Measurements from ENCODE around the gene TXNDC8. TPM values are rescaled to one million over a fixed set of nuclear protein-coding genes. Genes with fewer than 3 reads are reported as not detected.
"Not testable (repeated sequence)": the region's sequence is repeated elsewhere in the genome, so short reads cannot be mapped to it uniquely, and the experiment has no call there.

Gene TXNDC8
- total RNA-seq, 1 experiment from 2014 or later, result not detected

DNA sequence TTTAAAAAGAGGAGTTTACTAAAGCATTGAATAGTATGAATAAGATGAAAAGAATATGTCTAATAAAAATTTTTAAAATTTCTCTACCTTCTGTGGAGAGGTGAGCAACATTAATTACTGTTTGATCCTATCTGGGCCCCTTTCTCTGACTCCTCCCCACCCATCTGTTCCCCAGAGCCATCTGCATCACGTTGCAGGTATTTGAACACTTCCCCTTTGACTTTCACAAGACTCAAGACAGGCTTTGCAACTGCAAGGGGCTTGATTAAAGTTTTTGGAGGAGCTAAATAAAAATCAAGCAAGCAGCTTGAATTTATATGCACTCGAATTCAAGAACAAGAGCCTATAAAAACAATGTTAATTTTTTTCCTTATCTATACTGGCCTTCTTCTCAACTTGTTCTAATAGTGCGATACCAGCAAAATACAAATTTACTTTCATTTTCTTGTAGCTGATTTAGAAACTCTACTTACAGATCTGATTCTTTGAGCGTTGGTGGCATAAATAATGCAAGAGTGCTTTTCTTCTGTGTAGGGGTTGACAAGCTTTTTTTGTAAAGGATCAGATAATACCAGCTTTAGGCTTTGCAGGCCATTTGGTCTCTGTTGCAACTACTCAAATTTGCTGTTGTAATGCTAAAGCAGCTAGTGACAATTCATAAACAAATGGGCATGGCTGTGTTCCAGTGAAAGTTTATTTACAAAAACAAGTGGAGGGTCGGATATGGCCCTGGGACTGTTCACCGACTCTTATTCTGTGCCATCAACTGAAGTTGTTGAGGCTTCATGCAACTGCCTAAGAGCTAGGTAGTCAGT, 21.2 kb downstream of the TXNDC8 start:
- Histone ChIP-seq H3K4me1 (no peaks in the 10 kb centered on the region), H3K36me3 (ENCODE audit: control insufficient read depth, insufficient read depth, low read length) (no peaks in the 10 kb centered on the region), H3K9me3 (no peaks in the 10 kb centered on the region), H3K27me3 (replicated peaks; ENCODE audit: control insufficient read depth, insufficient read depth, low read length) (no peaks in the 10 kb centered on the region), H3K4me3 (ENCODE audit: low read depth, low read length) (no peak overlapping the region)
- Mint-ChIP-seq H3K36me3 (ENCODE audit: insufficient read depth, unreplicated experiment) (no peaks in the 10 kb centered on the region), H3K4me3 (ENCODE audit: unreplicated experiment) (no peak overlapping the region), H3K27me3 (ENCODE audit: insufficient read depth, unreplicated experiment) (no peaks in the 10 kb centered on the region), H3K9me3 (ENCODE audit: unreplicated experiment) (no peaks in the 10 kb centered on the region), H3K27ac (ENCODE audit: unreplicated experiment) (no peak overlapping the region), H3K4me1 (ENCODE audit: low read depth, unreplicated experiment) (no peaks in the 10 kb centered on the region)
- ChIA-PET CTCF (interaction anchor here (0.6 kb wide), 1 partner anchor 53 kb away, joined by 4 read pairs; no protein-coding TSS in a partner anchor), POLR2A (no interaction called here)
- intact Hi-C loops (cut with micrococcal nuclease; ENCODE audit: unreplicated experiment), result no loop called here
- TF ChIP-seq, protein P1, sequence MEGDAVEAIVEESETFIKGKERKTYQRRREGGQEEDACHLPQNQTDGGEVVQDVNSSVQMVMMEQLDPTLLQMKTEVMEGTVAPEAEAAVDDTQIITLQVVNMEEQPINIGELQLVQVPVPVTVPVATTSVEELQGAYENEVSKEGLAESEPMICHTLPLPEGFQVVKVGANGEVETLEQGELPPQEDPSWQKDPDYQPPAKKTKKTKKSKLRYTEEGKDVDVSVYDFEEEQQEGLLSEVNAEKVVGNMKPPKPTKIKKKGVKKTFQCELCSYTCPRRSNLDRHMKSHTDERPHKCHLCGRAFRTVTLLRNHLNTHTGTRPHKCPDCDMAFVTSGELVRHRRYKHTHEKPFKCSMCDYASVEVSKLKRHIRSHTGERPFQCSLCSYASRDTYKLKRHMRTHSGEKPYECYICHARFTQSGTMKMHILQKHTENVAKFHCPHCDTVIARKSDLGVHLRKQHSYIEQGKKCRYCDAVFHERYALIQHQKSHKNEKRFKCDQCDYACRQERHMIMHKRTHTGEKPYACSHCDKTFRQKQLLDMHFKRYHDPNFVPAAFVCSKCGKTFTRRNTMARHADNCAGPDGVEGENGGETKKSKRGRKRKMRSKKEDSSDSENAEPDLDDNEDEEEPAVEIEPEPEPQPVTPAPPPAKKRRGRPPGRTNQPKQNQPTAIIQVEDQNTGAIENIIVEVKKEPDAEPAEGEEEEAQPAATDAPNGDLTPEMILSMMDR (IDR thresholded peaks at IDR 0.05; ENCODE audit: insufficient read depth in 1 of 2, low read depth in 1 of 2, low read length in 1 of 2, severe bottlenecking in 1 of 2, unreplicated experiment in 1 of 2), result no peak
- DNase-seq, result no peak
- BruUV-seq (replicated peaks), result no TSS peak

DNA sequence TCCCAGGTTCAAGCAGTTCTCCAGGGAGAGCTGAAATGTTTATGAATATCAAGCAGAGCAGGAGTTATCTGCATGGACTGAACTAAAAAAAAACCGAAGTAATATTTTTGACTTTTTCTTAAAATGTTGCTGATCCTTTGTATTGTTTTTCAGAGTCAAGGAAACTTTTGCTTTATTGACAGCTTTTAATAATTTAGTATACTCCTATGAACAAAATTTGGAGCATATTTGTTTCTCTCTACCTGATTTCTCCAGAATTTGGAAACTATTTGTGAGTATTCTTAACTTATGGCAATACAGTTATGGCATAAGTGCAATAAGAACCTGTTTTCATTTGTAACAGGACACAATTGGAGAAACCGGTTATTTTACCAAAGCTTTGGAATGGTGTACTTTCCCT, 25.7 kb downstream of the TXNDC8 start:
- BruUV-seq (replicated peaks); H3K4me3 ChIP-seq (ENCODE audit: low read depth, low read length); H3K4me3 Mint-ChIP-seq (ENCODE audit: unreplicated experiment); H3K4me1 Mint-ChIP-seq (ENCODE audit: low read depth, unreplicated experiment); H3K9me3 ChIP-seq; H3K9me3 Mint-ChIP-seq (ENCODE audit: unreplicated experiment); DNase-seq; H3K27me3 ChIP-seq (replicated peaks; ENCODE audit: control insufficient read depth, insufficient read depth, low read length); intact Hi-C loops (cut with micrococcal nuclease; ENCODE audit: unreplicated experiment); H3K27ac Mint-ChIP-seq (ENCODE audit: unreplicated experiment); CTCF ChIA-PET; POLR2A ChIA-PET; H3K36me3 Mint-ChIP-seq (ENCODE audit: insufficient read depth, unreplicated experiment); H3K36me3 ChIP-seq (ENCODE audit: control insufficient read depth, insufficient read depth, low read length); H3K27me3 Mint-ChIP-seq (ENCODE audit: insufficient read depth, unreplicated experiment): not testable (repeated sequence)
- H3K4me1 ChIP-seq, result peaks cover 13% of the 10 kb centered on the region

DNA sequence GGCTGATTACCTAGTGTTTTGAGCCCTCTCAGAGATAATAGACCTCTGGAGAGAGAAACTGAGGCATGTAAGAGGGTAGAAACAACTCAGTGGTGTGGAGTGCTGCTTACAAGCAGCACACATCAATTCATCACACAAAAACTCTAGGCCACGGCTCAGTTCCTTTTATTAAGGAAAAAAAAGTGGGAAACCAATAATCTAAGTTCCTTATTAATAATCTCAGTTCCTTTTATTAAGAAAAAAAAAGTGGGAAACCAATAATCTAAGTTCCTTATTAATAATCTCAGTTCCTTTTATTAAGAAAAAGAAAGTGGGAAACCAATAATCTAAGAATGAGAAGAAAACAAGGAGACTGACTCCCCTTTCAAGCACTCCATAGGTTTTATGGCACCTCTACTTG, 28.0 kb downstream of the TXNDC8 start:
- peaks cover 16% of the 10 kb centered on the region for H3K4me1 Mint-ChIP-seq (ENCODE audit: low read depth, unreplicated experiment)
- Histone ChIP-seq H3K9me3 (no peaks in the 10 kb centered on the region), H3K36me3 (ENCODE audit: control insufficient read depth, insufficient read depth, low read length) (no peaks in the 10 kb centered on the region), H3K4me1 (peaks cover 17% of the 10 kb centered on the region), H3K27me3 (replicated peaks; ENCODE audit: control insufficient read depth, insufficient read depth, low read length) (no peaks in the 10 kb centered on the region), H3K4me3 (ENCODE audit: low read depth, low read length) (no peak overlapping the region)
- ChIA-PET CTCF (no interaction called here), POLR2A (no interaction called here)
- peaks cover 9% of the 10 kb centered on the region for H3K9me3 Mint-ChIP-seq (ENCODE audit: unreplicated experiment)
- intact Hi-C loops (cut with micrococcal nuclease; ENCODE audit: unreplicated experiment), result no loop called here
- no peak overlapping the region for H3K27ac Mint-ChIP-seq (ENCODE audit: unreplicated experiment)
- H3K4me3 Mint-ChIP-seq (ENCODE audit: unreplicated experiment), result no peak overlapping the region
- no peak for DNase-seq
- TF ChIP-seq, protein P1 (IDR thresholded peaks at IDR 0.05; ENCODE audit: insufficient read depth in 1 of 2, low read depth in 1 of 2, low read length in 1 of 2, severe bottlenecking in 1 of 2, unreplicated experiment in 1 of 2), result no peak
- H3K36me3 Mint-ChIP-seq (ENCODE audit: insufficient read depth, unreplicated experiment), result peaks cover 4% of the 10 kb centered on the region
- no peaks in the 10 kb centered on the region for H3K27me3 Mint-ChIP-seq (ENCODE audit: insufficient read depth, unreplicated experiment)
- no TSS peak for BruUV-seq (replicated peaks)

Measured in Caco-2 (cell line).